GM12878 (cell line): ENCODE measurements around the gene TPCN2. TPM values are rescaled to one million over a fixed set of nuclear protein-coding genes. Genes with fewer than 3 reads are reported as not detected.

Source experiments
- BCL3 ChIP-seq: IDR thresholded peaks from 2 replicates; pipeline ENCODE4 v1.6.1; 2011; ENCODE audit warnings: borderline replicate concordance, low read depth, mild to moderate bottlenecking, moderate library complexity, low read length; ENCODE audit not compliant: insufficient read depth, poor library complexity, severe bottlenecking
- CBX3 ChIP-seq: fragments of 200-600 bp; sonication (generic); IDR thresholded peaks from 2 replicates; pipeline ENCODE4 v1.6.1; 2016; ENCODE audit warnings: low read depth, borderline replicate concordance
- CTCF ChIP-seq, 3 experiments: IDR thresholded peaks in 2 of 3; conservative IDR thresholded peaks in 1 of 3; 2 replicates each; pipeline ENCODE4 v1.5.1; 2011; ENCODE audit warnings: low read depth in 3 of 3, low read length in 3 of 3, mild to moderate bottlenecking in 3 of 3, control low read depth in 2 of 3, moderate library complexity in 2 of 3, inconsistent platforms in 1 of 3, mixed read lengths in 1 of 3; ENCODE audit not compliant: control insufficient read depth in 2 of 3, insufficient read depth in 1 of 3; ENCODE audit errors: extremely low read depth in 1 of 3
- FOXK2 ChIP-seq: fragments of 450-650 bp; IDR thresholded peaks from 2 replicates; pipeline ENCODE4 v1.6.1; 2017; ENCODE audit warnings: mild to moderate bottlenecking, moderate library complexity
- FOXM1 ChIP-seq: IDR thresholded peaks from 2 replicates; pipeline ENCODE4 v1.6.1; 2012; ENCODE audit warnings: low read depth, mild to moderate bottlenecking, inconsistent platforms, low read length, moderate library complexity
- GABPA ChIP-seq: IDR thresholded peaks from 2 replicates; pipeline ENCODE4 v1.6.1; 2014; ENCODE audit warnings: antibody characterized with exemption, low read depth, mild to moderate bottlenecking, inconsistent platforms
- HCFC1 ChIP-seq: fragments of 150-350 bp; IDR thresholded peaks from 2 replicates; pipeline ENCODE4 v1.6.1; 2014; ENCODE audit warnings: low read length
- HDGF ChIP-seq: fragments of 450-650 bp; IDR thresholded peaks from 2 replicates; pipeline ENCODE4 v1.6.1; 2016; ENCODE audit warnings: antibody characterized with exemption
- KDM1A ChIP-seq: fragments of 200-600 bp; sonication (generic); IDR thresholded peaks from 2 replicates; pipeline ENCODE4 v1.6.1; 2016; ENCODE audit warnings: borderline replicate concordance
- LARP7 ChIP-seq: fragments of 450-650 bp; IDR thresholded peaks from 2 replicates; pipeline ENCODE4 v1.6.1; 2017; ENCODE audit warnings: mild to moderate bottlenecking
- MTA3 ChIP-seq: IDR thresholded peaks from 2 replicates; pipeline ENCODE4 v1.6.1; 2012; ENCODE audit warnings: low read length, inconsistent platforms, borderline replicate concordance
- NFIC ChIP-seq: IDR thresholded peaks from 2 replicates; pipeline ENCODE4 v1.6.1; 2012; ENCODE audit warnings: low read depth, mild to moderate bottlenecking, inconsistent platforms, low read length, moderate library complexity
- NFYA ChIP-seq: IDR thresholded peaks from 2 replicates; pipeline ENCODE4 v1.6.1; 2011; ENCODE audit warnings: low read depth, mild to moderate bottlenecking, low read length, improper control_type of control experiment, borderline replicate concordance
- NR2C2 ChIP-seq: IDR thresholded peaks from 2 replicates; pipeline ENCODE4 v1.6.1; 2011; ENCODE audit warnings: borderline replicate concordance, low read depth; ENCODE audit not compliant: control insufficient read depth, insufficient read length
- POLR2A ChIP-seq: IDR thresholded peaks from 2 replicates; pipeline ENCODE4 v1.6.1; 2011; ENCODE audit warnings: low read depth, mild to moderate bottlenecking, low read length
- POU2F2 ChIP-seq: IDR thresholded peaks from 3 replicates; pipeline ENCODE4 v1.6.1; 2011; ENCODE audit warnings: low read depth, mild to moderate bottlenecking, low read length, borderline replicate concordance
- RB1 ChIP-seq: fragments of 450-650 bp; formaldehyde crosslinking; IDR thresholded peaks from 2 replicates; pipeline ENCODE4 v1.6.1; 2017; ENCODE audit warnings: mild to moderate bottlenecking, borderline replicate concordance
- RUNX3 ChIP-seq: IDR thresholded peaks from 2 replicates; pipeline ENCODE4 v1.6.1; 2012; ENCODE audit warnings: low read length, inconsistent platforms
- SMC3 ChIP-seq: IDR thresholded peaks from 2 replicates; pipeline ENCODE4 v1.6.1; 2011; ENCODE audit warnings: low read length, improper control_type of control experiment, borderline replicate concordance
- SP1 ChIP-seq: IDR thresholded peaks from one replicate; pipeline ENCODE4 v1.6.1; 2011; ENCODE audit warnings: low read depth, low read length
- TAF1 ChIP-seq: IDR thresholded peaks from 2 replicates; pipeline ENCODE4 v1.6.1; 2011; ENCODE audit warnings: mild to moderate bottlenecking, low read depth, low read length, borderline replicate concordance
- TARDBP ChIP-seq: IDR thresholded peaks from 2 replicates; pipeline ENCODE4 v1.6.1; 2016; ENCODE audit warnings: borderline replicate concordance
- WRNIP1 ChIP-seq: IDR thresholded peaks from 2 replicates; pipeline ENCODE4 v1.6.1; 2011; ENCODE audit warnings: low read depth, low read length, improper control_type of control experiment, borderline replicate concordance
- ZZZ3 ChIP-seq: IDR thresholded peaks from 2 replicates; pipeline ENCODE4 v1.6.1; 2011; ENCODE audit warnings: low read depth; ENCODE audit not compliant: control insufficient read depth, insufficient read length
- polyA plus RNA-seq, 11 experiments: library from polyadenylated mRNA; depleted of rRNA in 4 of 11; unstranded in 6 of 11; stranded (reverse) in 5 of 11; fragments of >200 nt; fragmentation: Nextera tagmentation in 4 of 11; fragmentation: Illumina TruSeq in 1 of 11; extraction: Ambion mirVana in 4 of 11; extraction: Trizol in 1 of 11; gene quantifications; 1 replicate in 1 of 11; 2 replicates in 10 of 11; pipeline versions ENCODE4 v1.2.1 to v1.2.3, GENCODE V29; 2011 to 2016; ENCODE audit warnings: inconsistent platforms in 2 of 11, missing spikeins in 2 of 11, low read depth in 1 of 11
- total RNA-seq, 4 experiments: library from RNA; depleted of rRNA in 3 of 4; stranded (reverse); fragments of >200 nt in 3 of 4; fragmentation: Illumina TruSeq in 1 of 4; extraction: Trizol in 1 of 4; gene quantifications; 2 replicates each; pipeline versions ENCODE4 v1.2.1 to v1.2.3, GENCODE V29; 2013 to 2021
- TF ChIP-seq, protein P1 (sequence below): fragments of 450-650 bp; IDR thresholded peaks from 2 replicates; pipeline ENCODE4 v1.6.1; 2018; ENCODE audit warnings: mild to moderate bottlenecking, low read depth, moderate library complexity; ENCODE audit not compliant: partially characterized antibody

The TPCN2 gene
- total and polyA plus RNA-seq, 10 of the 15 experiments (the other 5 are each of a cell fraction or from before 2014, with no cell fraction given): 1.7 to 18.4 (median 8.4) TPM

- TF ChIP-seq, protein P1, sequence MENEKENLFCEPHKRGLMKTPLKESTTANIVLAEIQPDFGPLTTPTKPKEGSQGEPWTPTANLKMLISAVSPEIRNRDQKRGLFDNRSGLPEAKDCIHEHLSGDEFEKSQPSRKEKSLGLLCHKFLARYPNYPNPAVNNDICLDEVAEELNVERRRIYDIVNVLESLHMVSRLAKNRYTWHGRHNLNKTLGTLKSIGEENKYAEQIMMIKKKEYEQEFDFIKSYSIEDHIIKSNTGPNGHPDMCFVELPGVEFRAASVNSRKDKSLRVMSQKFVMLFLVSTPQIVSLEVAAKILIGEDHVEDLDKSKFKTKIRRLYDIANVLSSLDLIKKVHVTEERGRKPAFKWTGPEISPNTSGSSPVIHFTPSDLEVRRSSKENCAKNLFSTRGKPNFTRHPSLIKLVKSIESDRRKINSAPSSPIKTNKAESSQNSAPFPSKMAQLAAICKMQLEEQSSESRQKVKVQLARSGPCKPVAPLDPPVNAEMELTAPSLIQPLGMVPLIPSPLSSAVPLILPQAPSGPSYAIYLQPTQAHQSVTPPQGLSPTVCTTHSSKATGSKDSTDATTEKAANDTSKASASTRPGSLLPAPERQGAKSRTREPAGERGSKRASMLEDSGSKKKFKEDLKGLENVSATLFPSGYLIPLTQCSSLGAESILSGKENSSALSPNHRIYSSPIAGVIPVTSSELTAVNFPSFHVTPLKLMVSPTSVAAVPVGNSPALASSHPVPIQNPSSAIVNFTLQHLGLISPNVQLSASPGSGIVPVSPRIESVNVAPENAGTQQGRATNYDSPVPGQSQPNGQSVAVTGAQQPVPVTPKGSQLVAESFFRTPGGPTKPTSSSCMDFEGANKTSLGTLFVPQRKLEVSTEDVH: no peak
- TF ChIP-seq WRNIP1 (no peak), CBX3 (no peak), LARP7 (no peak), RUNX3 (peak; percentile 16; the same call in 1 of the 2 replicates), NR2C2 (no peak), POU2F2 (peak; percentile 43; the same call in 1 of the 3 replicates), POLR2A (peak; percentile 43; the same call in 1 of the 2 replicates), FOXM1 (no peak), TAF1 (no peak), NFYA (no peak), GABPA (no peak), ZZZ3 (no peak), RB1 (peak; percentile 47; the same call in 1 of the 2 replicates), SP1 (no peak), CTCF (IDR thresholded peaks at IDR 0.05 in 2 of 3, conservative IDR thresholded peaks at IDR 0.05 in 1 of 3; ENCODE audit: control insufficient read depth in 2 of 3, extremely low read depth in 1 of 3, insufficient read depth in 1 of 3, low read depth in 3 of 3, low read length in 3 of 3) (peak; percentile 77 to 90 (median 79)), HCFC1 (no peak), TARDBP (0 out of 2 replicates have a peak, but pooled peaks have one; percentile 11), NFIC (no peak), KDM1A (no peak), FOXK2 (no peak), MTA3 (no peak), BCL3 (no peak), SMC3 (peak; percentile 84), HDGF (peak; percentile 66; the same call in 1 of the 2 replicates)
Measured at GRCh38 chr11:69088676-69089146, 40.0 kb downstream of the TPCN2 start (continued).
